DMS153 treated with DMSO at 0.1 percent for 48 hours (cell line): ENCODE data around the gene CASQ2.

ENCODE experiments used
- DNase-seq: peaks from one replicate; lab custom pipeline; 2025; ENCODE audit not compliant: unreplicated experiment; lab: John Stamatoyannopoulos, UW

The CASQ2 gene

DNA sequence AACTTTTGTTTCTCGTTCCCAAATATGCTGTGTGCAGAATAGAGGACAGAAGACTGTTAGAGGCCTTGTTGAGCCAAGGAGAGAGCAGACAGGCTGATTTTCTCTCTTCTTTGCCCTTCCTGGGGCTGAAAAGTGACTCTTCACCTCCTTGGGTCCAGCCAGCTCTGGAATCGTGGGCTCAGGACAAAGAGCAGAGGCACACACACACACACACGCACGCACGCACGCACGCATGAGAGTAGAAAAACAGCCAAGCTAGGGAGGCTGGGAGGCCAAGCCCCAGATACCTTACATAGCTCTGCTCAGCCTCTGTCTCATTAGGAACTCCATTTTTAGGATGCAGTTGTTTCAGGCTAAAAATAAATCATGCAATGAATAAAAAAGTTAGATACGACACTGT is at the start of gene CASQ2:
TSS of gene CASQ2 (minus strand) at position 166 of the 400 bp plus-strand sequence. CDS start 173 bp downstream, outside the sequence.
- no peak for DNase-seq

DNA sequence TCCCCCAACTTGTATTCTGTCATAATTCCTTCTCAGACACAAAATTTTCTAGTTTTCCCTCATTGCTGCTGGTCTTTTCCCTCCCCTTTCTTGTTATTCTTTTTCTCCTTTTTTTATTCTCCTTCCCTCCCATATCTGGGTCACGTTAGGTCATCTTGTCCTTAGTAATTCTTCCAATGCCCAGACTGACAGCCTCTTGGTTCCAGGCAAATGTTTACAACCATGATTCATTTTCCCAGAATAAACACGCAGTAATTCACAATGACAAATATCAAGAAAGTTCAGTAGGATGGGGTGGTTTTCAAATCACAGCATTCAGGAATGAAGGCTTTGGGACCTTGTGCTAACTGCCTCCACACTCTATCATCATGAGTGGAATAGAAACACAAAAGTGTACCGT is 47.2 kb upstream of the CASQ2 start:
- DNase-seq = no peak

DNA sequence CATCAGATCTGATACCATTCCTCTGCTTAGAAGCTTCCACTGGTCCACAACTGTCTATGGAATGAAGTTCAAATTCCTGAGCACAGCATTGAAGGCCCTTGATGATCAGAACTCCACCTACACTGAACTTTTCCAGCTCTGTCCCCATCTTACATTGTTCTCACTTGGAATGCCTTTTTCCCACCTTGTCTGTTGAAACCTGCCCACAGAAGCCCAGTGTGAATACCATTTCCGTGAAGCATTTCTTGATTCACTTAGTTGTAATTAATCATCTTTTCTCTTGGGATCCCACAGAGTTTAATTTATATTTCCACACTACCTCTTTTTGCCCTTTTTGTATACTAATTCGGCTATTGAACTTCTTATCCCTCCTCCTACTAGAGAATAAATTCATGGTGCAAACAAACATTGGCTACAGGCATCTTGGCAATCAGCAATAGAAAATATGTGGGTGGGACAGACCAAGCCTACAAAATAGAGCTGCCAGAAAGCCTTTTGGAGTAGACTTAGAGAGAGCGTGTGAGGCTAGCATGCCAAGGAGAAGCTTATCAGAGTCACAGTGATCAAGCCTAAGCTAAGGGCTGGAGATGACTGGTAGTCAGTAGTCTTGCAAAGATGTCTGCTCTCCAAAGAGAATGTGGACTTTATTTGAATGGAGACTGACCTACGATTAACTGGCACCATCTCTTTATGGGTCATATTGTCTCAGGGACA is 46.3 kb upstream of the CASQ2 start:
- no peak for DNase-seq

DNA sequence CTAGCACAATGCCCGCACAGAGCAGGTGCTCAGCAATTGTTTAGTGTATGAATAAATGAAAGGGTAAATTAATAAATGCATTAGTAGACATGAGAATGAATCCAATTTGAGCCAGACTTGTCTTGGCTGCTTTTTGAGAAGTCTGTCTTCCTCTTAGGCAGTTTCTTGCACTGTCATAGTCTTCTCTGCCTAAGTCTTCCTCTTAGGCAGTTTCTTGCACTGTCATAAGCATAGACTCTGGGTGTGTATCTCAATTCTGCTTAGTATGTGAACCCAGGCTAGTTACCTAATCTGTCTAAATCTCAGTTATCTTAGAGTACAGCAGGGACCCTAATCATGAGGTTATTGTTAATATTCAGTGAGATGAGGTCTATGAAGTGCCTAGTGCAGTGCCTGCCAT is 45.2 kb upstream of the CASQ2 start:
- DNase-seq = no peak

DNA sequence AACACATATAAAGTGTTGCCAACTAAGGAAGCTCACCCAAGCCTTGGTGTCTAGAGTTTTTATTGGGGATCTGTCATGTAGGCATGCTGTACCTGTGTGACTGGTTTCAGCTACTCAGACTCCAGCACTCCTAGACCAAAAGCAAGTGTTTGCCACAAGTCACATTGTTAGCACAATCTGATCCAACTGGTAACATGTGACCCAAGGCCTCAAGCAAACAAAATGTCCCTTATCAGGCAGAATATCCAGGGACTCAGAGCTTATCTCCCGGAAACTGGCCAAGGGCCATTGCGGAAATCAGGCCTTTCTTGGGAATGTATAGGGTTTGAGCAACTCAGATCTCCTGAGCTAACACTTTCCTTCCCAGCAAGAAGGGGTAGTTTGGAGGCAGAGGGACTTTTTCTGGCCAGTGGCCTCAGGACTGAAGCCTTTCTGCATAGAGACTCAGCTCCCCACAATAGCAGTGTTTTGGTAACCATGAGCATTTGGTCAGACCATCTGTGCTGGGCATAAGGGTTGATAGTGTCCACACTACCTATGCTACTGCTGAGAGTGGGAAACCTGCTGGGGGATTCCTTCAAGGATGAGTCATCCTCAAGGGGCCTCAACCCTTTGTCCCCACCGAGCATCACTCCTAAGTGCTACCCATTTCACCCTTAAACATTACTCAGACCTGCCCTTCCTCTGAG is 42.8 kb upstream of the CASQ2 start:
- no peak for DNase-seq

DNA sequence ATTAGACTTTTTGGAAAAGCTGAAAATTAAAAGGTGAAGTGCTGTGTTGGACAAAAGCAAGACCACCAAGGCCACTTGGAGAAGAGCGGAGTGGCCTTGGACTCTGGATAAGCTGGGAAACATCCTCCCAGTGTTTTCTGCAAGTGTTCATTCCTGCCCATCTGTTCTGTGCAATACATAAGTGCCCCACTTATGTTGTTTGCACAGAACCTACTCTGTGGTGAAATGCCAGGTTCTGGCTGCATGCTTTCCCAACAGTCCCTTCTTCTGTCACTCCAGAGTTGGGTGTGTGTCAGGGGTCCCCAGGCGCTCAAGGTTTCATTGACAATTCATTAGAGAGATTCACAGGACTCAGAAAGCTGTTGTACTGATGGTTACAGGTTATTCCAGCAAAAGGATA is 42.1 kb upstream of the CASQ2 start:
- peak; percentile 12 for DNase-seq

DNA sequence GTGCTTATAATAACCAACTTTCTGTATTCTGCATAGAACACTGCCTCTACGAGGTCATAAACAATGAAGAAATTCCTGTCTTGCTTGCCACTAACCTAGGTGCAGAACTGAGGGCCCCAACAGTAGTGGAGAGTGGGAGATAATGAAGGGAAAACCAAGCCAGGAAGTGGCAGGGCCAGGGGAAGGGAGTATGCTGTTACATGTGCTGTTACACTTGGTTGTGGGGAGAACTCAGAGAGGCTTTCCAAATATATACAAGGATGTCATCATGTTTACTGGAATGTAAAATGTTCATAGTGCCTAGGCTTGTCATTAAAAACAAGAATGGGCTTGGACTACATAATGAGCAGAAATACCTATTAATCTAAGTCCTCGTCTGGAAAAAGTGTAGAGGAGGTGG is 41.3 kb upstream of the CASQ2 start:
- no peak for DNase-seq

DNA sequence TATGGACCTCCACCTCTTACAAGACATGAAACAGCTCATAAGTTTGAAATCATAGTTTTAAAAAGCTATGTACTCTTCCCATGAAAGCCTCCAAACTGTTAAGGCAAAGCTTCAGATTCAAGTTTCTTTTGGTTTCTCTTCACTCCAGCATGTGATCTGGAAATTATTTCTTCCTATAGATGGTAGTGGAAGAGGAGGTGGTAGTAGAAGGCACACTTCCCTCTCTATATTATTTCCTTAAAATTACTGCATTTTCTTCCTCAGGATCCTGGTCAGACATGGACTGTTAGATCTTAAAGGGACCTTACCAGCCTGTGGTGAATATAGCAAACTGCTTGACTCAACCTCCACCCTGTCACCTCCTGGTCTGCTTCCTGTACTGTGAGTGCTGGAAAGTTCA is 40.6 kb upstream of the CASQ2 start:
- DNase-seq = no peak

DNA sequence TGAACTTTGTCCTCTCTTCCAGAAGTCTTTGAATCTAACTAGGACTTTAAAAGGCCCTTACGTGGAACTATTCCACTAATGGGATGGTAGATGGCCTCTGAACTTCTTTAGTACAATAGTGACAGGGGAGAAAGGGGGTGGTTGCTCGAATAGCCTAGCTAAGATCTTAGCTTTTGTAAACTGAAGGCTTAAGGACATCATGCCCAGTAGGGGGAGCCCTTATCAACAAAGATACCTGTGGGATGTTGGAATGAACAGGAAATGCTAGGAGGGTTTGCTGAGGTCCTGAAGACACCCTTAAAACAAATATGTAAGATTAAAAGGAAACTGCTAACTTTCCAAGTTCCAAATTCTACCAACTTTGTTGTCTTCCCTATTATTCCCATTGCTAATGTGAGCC is 39.2 kb upstream of the CASQ2 start:
- peak; percentile 51 for DNase-seq

DNA sequence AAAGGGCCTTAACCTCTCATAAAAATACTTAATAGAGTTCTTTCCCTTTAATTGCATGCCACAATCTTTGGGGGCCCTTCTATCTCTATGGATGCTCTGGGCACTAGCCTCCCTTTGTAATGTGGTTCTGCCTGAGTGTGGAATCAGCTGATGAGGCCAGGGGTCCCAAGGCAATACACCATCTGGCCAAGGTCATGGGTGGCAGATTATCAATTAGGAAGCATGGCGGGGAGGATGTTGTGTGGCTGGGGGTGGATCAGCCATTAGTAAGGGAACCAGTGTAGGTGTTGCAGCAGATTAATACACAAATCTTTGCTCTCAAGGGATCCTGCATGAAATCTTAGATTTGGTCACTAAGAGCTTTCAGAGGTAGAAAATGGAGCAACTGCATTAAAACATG is 37.1 kb upstream of the CASQ2 start:
- DNase-seq = no peak

DNA sequence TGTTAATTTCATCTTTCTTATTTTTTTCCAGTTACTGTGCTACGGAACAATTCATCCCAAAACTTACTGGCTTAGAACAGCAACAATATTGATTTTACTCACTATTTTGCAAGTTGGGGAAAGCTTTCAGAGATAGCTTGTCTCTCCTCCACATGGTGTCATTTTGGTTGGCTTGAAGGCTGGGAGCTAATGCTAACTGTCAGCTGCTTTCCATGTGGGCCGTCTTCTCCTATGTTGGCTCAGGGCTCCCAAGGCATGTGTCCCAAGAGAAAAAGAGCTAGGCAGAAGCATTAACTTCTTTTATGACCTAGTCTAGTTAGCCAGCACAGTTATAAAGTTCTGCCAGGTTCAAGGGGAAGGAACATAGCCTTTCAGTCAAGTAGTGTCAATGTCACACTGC is 33.9 kb upstream of the CASQ2 start:
- DNase-seq = no peak

DNA sequence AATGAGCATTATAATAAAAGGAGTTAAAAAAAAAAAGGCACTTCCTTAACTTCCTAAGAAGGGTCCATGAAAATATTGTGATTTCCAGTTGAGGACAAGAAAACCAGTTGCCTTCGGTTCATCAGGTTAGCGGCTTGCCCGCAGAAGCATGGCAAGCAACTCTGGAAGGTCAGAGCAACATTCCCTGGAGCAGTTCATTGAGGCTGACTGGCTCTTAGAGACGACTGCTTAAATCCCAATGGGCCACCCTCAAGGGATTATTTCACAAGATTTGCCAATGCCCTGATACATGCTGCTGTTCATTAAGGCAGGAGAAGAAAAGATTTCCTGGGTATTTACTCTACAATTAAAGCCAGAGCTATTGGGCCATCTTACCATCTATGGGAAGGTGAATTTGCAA is 29.0 kb upstream of the CASQ2 start:
- no peak for DNase-seq

DNA sequence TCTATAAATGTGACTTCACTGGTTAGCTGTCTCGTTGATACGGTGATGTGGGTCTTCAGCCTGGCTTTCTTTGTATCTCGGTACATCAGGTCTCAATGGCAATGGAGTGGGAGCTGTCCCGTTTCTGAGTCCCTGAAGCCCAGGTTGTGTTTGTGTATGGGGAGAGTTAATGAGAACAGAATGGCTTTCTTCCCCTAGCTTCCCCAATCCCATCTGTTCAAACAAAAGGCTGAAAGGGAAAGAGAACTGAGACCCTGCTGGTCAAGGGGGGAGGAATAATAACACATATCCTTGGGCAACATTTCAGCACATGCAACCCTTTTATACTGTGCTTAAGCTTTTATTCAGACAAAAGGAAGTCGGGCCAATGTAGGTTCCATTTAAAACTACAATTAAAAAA is 28.4 kb upstream of the CASQ2 start:
- DNase-seq = no peak

DNA sequence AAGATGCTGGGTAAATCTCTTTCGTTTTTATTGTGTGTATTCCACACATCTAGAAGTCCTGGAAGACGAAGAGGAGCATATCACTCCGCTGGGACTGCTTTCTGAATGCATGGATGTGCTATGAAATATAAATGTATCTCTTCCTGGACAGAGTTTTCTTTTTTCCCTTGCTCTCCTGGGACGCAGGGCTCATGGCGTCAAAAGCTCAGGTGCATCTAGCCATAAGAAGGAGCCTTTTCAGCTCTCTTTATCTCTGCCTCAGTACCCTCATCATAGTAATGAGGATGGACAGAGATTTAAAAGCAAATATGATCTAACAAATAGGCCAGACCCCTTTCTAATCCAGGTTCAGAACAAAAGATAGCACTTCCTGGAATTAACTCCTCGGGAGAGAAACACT is 27.5 kb upstream of the CASQ2 start:
- no peak for DNase-seq

DNA sequence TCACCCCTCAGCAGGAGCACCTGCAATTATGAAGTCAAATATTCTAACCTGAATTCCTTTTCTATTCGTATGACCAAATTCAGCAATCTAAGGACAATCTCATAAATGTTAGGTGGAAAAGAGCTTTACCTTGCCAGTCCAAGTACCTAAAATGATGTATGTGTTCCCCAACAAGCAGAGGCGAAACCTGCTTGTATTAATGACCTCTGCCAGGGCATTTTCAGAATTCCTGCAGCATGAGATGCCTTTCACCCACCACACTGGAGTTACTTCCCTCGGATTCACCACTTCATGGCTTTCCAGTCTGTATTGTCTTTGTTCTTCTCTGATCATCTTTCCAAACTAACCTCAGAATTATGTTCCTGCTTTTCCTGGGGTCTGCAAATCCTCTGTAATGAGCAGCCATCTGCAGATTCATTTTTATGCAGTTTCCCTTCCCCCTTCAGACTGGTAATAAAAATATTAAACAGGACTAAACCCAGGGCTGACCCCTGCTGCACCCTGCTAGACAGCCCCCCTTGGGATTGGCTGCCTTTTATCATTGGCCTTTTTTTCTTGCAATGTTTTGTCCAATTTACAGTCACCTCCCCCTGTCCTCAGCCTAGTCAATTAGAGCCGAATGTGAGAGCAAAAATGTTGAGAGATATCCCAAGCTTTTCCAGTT is 26.6 kb upstream of the CASQ2 start:
- DNase-seq = no peak

DNA sequence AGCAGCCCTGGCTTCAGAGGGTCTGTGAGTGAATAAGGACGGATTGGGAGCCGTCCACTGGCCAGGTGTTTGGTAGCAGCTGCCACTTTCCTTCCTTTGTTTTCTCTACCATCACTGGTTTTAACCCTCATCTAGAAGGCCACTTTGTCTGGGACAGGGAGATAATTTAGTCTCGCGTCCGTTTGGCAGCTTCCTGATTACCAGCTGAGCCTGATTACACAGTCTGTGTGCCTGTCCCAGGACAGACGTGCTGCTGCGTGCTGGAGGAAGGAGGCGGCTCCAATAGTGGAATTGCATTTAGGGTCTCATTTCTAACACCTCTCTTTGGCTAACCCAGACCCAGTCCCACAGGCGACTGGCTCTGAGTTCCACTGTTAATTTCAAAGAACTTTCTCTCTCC is 24.6 kb upstream of the CASQ2 start:
- no peak for DNase-seq

DNA sequence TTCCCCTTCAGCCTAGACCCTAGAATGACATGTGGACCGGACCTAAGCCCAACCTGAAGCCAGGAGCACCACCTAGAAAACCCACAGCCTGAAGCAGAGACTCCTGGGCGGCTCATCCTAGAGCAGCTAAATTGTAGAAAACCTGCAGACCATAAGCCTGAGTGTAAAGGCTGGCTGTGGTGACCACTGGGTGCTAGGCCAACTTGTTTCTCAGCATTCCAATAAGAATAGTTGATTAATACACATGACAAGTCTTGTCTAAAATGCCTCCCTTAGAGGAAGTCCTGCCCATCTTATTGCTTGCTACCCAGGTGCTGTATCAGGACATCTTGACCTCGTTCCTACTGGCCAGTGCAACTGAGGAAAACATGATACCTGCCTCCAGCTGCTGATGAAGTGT is 23.3 kb upstream of the CASQ2 start:
- DNase-seq = no peak

DNA sequence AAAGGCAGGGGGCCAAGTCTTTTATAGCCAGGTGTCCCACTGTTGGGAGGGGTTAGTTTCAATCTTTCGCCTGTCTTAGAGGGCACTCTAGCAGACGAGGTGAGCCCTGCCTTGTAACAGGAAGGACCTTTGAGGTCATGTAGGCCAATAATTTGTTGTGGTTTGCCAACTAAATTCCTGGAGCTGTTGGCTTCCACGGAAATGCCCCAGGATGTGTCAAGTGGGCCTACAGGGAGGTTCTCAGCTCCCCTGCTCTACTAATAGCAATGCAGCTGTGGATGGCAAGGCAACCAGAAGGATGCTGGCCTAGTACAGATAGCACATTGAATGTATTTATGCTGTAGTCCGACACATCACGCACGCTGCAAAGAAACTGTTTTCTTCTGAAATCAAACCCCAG is 22.3 kb upstream of the CASQ2 start:
- no peak for DNase-seq

DNA sequence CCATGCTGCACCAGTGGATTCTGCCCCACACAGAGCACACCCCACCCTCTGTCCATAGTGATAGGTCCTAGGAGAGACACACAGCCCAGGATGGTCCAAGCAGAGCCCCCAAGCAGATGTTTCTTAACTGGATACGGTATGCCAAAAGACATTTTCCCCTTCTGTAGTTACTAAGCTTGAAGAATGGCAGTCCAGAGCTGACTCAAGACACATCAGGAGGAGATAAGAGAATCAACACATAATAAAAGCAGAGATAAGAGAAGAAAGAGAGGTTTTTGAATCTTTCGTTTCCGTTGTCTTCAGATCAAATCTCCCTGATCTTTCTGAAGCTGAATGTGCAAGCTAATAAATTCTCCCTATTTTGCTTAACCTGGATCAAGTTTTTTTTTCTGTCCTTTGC is 21.8 kb upstream of the CASQ2 start:
- no peak for DNase-seq

DNA sequence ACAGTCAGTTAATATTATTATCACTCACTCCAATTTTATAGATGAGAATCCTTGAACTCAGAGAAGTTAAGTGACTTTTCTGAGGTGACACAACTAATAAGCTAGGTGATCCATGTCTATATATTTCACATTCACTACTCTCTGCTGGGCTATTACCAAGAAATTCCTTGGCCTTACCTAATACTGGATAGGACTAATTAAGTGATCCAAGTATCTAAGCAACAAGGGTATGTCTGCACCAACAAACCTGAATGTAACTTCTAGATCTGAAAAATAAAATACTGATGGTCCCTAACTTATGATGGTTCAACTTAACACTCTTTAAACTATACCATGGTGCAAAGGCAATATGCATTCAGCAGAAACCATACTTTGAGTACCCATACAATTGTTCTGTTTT is 14.8 kb upstream of the CASQ2 start:
- DNase-seq = no peak

DNA sequence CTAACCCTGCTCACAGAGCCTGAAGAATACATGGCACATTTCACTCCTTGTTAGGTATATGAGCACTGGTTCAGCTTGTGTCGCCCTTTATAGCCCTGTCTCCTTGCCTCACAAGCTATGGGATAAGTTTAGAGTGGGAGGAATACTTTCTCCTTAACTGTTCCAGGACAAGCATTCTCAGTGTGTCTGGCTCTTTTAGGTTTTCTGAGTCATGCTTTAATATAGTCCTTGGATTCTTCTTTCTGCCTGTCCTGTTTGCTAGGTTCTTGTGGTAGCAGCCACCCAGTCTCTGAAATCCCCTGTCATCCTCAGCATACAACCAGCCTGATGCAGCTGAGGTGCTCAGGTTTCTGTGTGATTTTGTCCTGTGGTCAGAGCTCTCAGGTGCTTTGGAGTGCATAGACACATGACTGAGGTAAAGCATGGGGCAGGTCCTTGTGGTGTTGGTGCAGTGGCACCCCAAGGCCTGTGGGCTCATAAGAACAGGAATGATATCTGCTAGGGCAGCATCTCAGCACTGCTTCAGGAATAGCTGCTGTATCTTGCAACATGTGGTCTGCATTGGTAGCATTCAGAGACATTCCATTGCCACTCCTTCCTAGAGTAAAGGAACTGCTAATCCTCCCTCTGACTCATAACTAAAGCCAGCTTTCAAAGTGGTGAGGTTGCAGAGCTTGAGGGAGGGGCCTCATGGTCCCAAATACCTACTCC is 14.2 kb upstream of the CASQ2 start:
- DNase-seq = no peak

DNA sequence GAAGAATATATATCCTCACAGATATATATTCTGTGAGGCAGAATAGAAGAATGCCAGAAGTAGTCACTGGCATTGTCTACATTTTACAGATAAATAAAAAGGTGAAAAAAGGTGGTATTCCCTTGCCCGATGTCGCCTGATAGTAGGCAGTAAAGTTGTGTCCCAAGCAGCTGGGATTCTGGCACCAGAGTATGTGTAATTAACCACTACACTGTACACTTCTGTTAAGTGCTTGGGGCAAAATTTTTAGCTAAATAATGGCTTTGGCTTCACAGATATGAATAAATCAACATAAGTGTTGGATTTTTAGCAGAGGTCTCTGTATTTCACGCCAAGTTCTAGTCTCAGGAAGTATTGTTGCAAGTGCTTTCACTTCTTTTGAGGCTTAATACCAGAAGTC is 13.3 kb upstream of the CASQ2 start:
- no peak for DNase-seq
